ENCODE results near the gene PARD3. TPM values are rescaled to one million over a fixed set of nuclear protein-coding genes. Genes with fewer than 3 reads are reported as not detected.

PARD3 gene
- total RNA-seq, 6 experiments from 2014 or later, result 19.1 to 27.8 (median 22.0) TPM

DNA sequence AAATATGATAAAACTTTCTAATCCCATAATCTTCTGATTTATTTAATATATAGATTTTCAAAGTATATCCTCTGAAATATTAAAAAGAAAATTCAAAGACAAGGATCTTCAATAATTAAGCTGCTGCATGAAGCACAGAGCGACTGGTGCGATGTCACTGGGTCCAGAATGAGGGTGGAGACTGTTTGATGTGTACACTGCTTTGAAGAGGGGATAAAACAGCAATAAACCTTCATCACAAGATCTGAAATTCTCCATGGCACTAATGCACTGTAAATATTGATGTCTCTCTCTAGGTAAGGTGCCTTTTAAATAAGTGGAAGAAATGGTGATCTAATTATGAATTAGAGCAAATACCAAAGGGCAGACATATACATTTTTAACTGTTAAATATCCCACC lies 337.8 kb downstream of the PARD3 start:
- no peak overlapping the region for H3K4me3 ChIP-seq
- TF ChIP-seq, protein P1, sequence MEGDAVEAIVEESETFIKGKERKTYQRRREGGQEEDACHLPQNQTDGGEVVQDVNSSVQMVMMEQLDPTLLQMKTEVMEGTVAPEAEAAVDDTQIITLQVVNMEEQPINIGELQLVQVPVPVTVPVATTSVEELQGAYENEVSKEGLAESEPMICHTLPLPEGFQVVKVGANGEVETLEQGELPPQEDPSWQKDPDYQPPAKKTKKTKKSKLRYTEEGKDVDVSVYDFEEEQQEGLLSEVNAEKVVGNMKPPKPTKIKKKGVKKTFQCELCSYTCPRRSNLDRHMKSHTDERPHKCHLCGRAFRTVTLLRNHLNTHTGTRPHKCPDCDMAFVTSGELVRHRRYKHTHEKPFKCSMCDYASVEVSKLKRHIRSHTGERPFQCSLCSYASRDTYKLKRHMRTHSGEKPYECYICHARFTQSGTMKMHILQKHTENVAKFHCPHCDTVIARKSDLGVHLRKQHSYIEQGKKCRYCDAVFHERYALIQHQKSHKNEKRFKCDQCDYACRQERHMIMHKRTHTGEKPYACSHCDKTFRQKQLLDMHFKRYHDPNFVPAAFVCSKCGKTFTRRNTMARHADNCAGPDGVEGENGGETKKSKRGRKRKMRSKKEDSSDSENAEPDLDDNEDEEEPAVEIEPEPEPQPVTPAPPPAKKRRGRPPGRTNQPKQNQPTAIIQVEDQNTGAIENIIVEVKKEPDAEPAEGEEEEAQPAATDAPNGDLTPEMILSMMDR (IDR thresholded peaks at IDR 0.05), result no peak
- no peak for TF ChIP-seq POLR2A (IDR thresholded peaks at IDR 0.05)
- intact Hi-C loops (cut with DNase I), result no loop called here
- DNase-seq (no peak), ATAC-seq (no peak)
- H3K9me3 ChIP-seq, result no peaks in the 10 kb centered on the region
- peaks cover 0 to 13% (median 0%) of the 10 kb centered on the region in 4 donors for H3K4me1 ChIP-seq
- no peaks in the 10 kb centered on the region for H3K36me3 ChIP-seq
- WGBS (ENCODE audit: insufficient coverage, low coverage, low lambda C conversion rate, missing lambda C conversion rate), result 93% methylated on average over 2 of the region's 2 CpGs
- no peak overlapping the region for H3K27ac ChIP-seq
- H3K27me3 ChIP-seq, result no peaks in the 10 kb centered on the region

DNA sequence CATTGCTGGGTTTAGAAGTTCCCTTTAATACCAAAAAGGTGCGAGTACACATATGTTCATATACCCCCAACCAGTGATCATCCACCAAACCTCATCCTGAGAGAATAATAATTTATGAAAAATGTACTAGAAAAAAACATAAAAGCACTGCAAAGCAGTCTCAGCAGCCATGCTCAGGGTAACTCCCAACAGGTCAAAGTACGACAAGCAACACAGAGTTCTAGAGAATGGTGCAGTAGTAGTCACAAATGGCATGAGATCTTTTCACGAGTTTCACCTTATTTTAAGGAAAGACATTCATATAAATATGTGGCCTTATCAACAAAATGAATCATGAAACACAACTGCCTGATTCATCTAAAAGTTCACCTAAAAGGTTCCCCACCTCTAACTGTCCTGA lies 338.5 kb downstream of the PARD3 start:
- Histone ChIP-seq H3K4me3 (no peak overlapping the region), H3K4me1 (peaks cover 0 to 13% (median 0%) of the 10 kb centered on the region in 4 donors), H3K9me3 (no peaks in the 10 kb centered on the region), H3K27ac (no peak overlapping the region), H3K36me3 (no peaks in the 10 kb centered on the region), H3K27me3 (no peaks in the 10 kb centered on the region)
- intact Hi-C loops (cut with DNase I), result no loop called here
- 77% methylated on average over 3 of the region's 3 CpGs for WGBS (ENCODE audit: insufficient coverage, low coverage, low lambda C conversion rate, missing lambda C conversion rate)
- DNase-seq, result no peak
- no peak for TF ChIP-seq POLR2A (IDR thresholded peaks at IDR 0.05)
- TF ChIP-seq, protein P1 (IDR thresholded peaks at IDR 0.05), result no peak
- ATAC-seq, result no peak

DNA sequence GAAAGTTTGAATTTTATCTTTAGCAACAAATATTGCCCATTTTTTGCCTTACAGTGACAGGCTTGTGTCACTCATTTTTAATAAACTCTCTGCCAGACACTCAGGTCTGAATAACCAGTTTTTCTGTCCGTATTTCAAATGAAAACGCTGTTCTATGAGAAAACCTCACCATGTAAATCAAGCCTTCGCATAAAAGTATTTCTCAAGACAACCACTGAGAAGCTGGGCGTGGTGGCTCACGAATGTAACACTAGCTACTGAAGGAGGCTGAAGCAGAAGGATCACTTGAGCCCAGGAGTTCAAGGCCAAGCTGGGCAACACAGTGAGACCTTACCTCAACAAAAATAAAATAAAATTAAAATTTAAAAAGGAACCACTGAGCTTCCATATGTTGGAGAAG lies 339.3 kb downstream of the PARD3 start:
- H3K27me3 ChIP-seq, result no peaks in the 10 kb centered on the region
- intact Hi-C loops (cut with DNase I), result no loop called here
- H3K9me3 ChIP-seq, result no peaks in the 10 kb centered on the region
- TF ChIP-seq, protein P1 (IDR thresholded peaks at IDR 0.05), result no peak
- TF ChIP-seq POLR2A (IDR thresholded peaks at IDR 0.05), result no peak
- no peak for ATAC-seq
- H3K4me3 ChIP-seq, result no peak overlapping the region
- no peak for DNase-seq
- no peaks in the 10 kb centered on the region for H3K36me3 ChIP-seq
- H3K4me1 ChIP-seq, result peaks cover 0 to 22% (median 0%) of the 10 kb centered on the region in 4 donors
- no peak overlapping the region for H3K27ac ChIP-seq
- 94% methylated on average over 5 of the region's 5 CpGs for WGBS (ENCODE audit: insufficient coverage, low coverage, low lambda C conversion rate, missing lambda C conversion rate)

DNA sequence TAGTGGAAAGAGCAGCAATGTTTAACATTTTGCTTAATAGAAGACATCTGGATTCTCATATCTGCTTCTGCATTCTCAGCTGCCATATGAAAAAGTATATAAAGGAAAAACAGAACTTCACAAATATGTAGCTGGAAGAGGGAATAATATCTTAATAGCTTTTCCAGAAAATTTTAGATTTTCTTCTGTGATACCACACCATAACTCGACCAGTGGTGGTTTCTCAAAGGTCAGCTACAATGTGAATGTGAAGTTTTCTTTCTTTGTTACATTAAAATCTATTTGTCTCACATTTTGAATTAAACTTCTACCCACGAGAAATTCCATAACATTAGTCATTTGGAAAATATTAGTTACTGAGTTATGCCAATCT lies 339.8 kb downstream of the PARD3 start:
- DNase-seq, result no peak
- intact Hi-C loops (cut with DNase I), result no loop called here
- WGBS (ENCODE audit: insufficient coverage, low coverage, low lambda C conversion rate, missing lambda C conversion rate), result 67% methylated on average over 2 of the region's 2 CpGs

More for the DNA sequence above, 339.8 kb downstream of the PARD3 start:
- H3K4me3 ChIP-seq, result no peak overlapping the region
- H3K9me3 ChIP-seq, result no peaks in the 10 kb centered on the region
- TF ChIP-seq, protein P1 (IDR thresholded peaks at IDR 0.05), result no peak
- no peak for TF ChIP-seq POLR2A (IDR thresholded peaks at IDR 0.05)
- no peak for ATAC-seq
- no peak overlapping the region for H3K27ac ChIP-seq
- H3K36me3 ChIP-seq, result no peaks in the 10 kb centered on the region
- peaks cover 0 to 24% (median 0%) of the 10 kb centered on the region in 4 donors for H3K4me1 ChIP-seq
- H3K27me3 ChIP-seq, result no peaks in the 10 kb centered on the region
